K562 (cell line): ENCODE measurements around the gene CALML6. TPM values are rescaled to one million over a fixed set of nuclear protein-coding genes. Genes with fewer than 3 reads are reported as not detected.
A peak's percentile ranks its signal among the peaks of the same experiment; 100 is the strongest.

Experiments used
- CBX3 ChIP-seq, 2 experiments: IDR thresholded peaks; 1 replicate in 1 of 2; 2 replicates in 1 of 2; pipeline ENCODE4 v1.6.1; 2012; ENCODE audit warnings: inconsistent platforms in 2 of 2, low read length in 2 of 2, borderline replicate concordance in 1 of 2, control low read depth in 1 of 2
- MCM2 ChIP-seq: fragments of 450-650 bp; IDR thresholded peaks from 2 replicates; pipeline ENCODE4 v1.6.1; 2017; ENCODE audit warnings: low read depth, mild to moderate bottlenecking
- MCM7 ChIP-seq, 2 experiments: fragments of 450-650 bp; IDR thresholded peaks; 2 replicates each; pipeline ENCODE4 v1.6.1; 2016 to 2018
- RAD21 ChIP-seq, 2 experiments: fragments of 250-450 bp in 1 of 2; fragments of 450-650 bp in 1 of 2; sonication (Bioruptor Pico) in 1 of 2; formaldehyde crosslinking in 1 of 2; IDR thresholded peaks in 1 of 2; conservative IDR thresholded peaks in 1 of 2; 2 replicates each; pipeline versions ENCODE4 v1.4.0 to v1.8.0; 2020 to 2022; ENCODE audit warnings: mild to moderate bottlenecking in 2 of 2, moderate library complexity in 1 of 2
- TAF9B ChIP-seq: fragments of 450-650 bp; IDR thresholded peaks from 2 replicates; pipeline ENCODE4 v1.6.1; 2018; ENCODE audit warnings: mild to moderate bottlenecking; ENCODE audit not compliant: partially characterized antibody
- TFAP4 ChIP-seq: sonication (generic); formaldehyde crosslinking; IDR thresholded peaks from 2 replicates; pipeline ENCODE4 v1.8.0; 2022; ENCODE audit warnings: missing genetic modification reagents, mild to moderate bottlenecking, moderate library complexity, borderline replicate concordance
- ZBTB26 ChIP-seq: fragments of 450-650 bp; formaldehyde crosslinking; IDR thresholded peaks from 2 replicates; pipeline ENCODE4 v1.4.0; 2022; ENCODE audit warnings: missing genetic modification characterization
- ZMIZ1 ChIP-seq, 2 experiments: fragments of 150-350 bp in 1 of 2; IDR thresholded peaks; 2 replicates each; pipeline ENCODE4 v1.6.1; 2012 to 2016; ENCODE audit warnings: low read depth in 2 of 2, low read length in 2 of 2, mild to moderate bottlenecking in 1 of 2, moderate library complexity in 1 of 2
- ZNF274 ChIP-seq: IDR thresholded peaks from 2 replicates; pipeline ENCODE4 v1.6.1; 2011; ENCODE audit warnings: low read depth, mild to moderate bottlenecking, low read length, moderate library complexity, borderline replicate concordance
- ZNF407 ChIP-seq: fragments of 450-650 bp; IDR thresholded peaks from 2 replicates; pipeline ENCODE4 v1.6.1; 2016; ENCODE audit warnings: low read depth
- ZNF830 ChIP-seq: fragments of 250-450 bp; sonication (Bioruptor Pico); IDR thresholded peaks from 2 replicates; pipeline ENCODE4 v1.5.0; 2021; ENCODE audit warnings: mild to moderate bottlenecking
- polyA plus RNA-seq, 8 experiments: library from polyadenylated mRNA; depleted of rRNA in 4 of 8; stranded (reverse) in 5 of 8; unstranded in 3 of 8; fragments of >200 nt; fragmentation: Nextera tagmentation in 2 of 8; fragmentation: Illumina TruSeq in 1 of 8; extraction: Ambion mirVana in 2 of 8; extraction: Trizol in 1 of 8; gene quantifications; 2 replicates each; pipeline versions ENCODE4 v1.2.1 to v1.2.3, GENCODE V29; 2011 to 2014; ENCODE audit warnings: inconsistent platforms in 1 of 8, missing spikeins in 1 of 8
- total RNA-seq, 7 experiments: library from RNA; depleted of rRNA in 6 of 7; stranded (reverse); fragments of >200 nt in 6 of 7; fragmentation: Illumina TruSeq in 2 of 7; extraction: Trizol in 2 of 7; gene quantifications; 2 replicates each; pipeline versions ENCODE4 v1.2.1 to v1.2.3, GENCODE V29; 2011 to 2021; ENCODE audit warnings: low replicate concordance in 1 of 7

Gene CALML6
- total and polyA plus RNA-seq, 9 of the 15 experiments (the other 6 are each of a cell fraction or from before 2014, with no cell fraction given): 0.14 TPM; not detected in 8

- TF ChIP-seq ZNF407 (no peak), RAD21 (CRISPR knock-in tag; conservative IDR thresholded peaks at IDR 0.05 in 1 of 2, IDR thresholded peaks at IDR 0.05 in 1 of 2) (peak; percentile 96 to 99), CBX3 (IDR thresholded peaks at IDR 0.05; ENCODE audit: borderline replicate concordance in 1 of 2, low read length in 2 of 2) (peak in 1 of 2 experiments; percentile 52; a peak in 1 of 3 replicates), ZMIZ1 (IDR thresholded peaks at IDR 0.05; ENCODE audit: low read depth in 2 of 2, low read length in 2 of 2) (0 out of 4 replicates have a peak, but pooled peaks of 1 of the 2 experiments have one; percentile 46), ZNF830 (CRISPR knock-in tag) (no peak), TAF9B (no peak), ZBTB26 (CRISPR knock-in tag) (no peak), TFAP4 (CRISPR knock-in tag) (peak; percentile 90), MCM2 (no peak), ZNF274 (no peak), MCM7 (IDR thresholded peaks at IDR 0.05) (no peak)
Measured at GRCh38 chr1:1906185-1907097, 8.6 kb upstream of the CALML6 start (continued).
